Lung (tissue), 12 donors: ENCODE data around the gene BRAT1. TPM values are rescaled to one million over a fixed set of nuclear protein-coding genes. Genes with fewer than 3 reads are reported as not detected.

Experiments used
- ATAC-seq: fragments of 200-7000 bp; cut with Tn5 transposase; one replicate; pipeline ENCODE4 v1.9.1; 2020; ENCODE audit warnings: moderate number of reproducible peaks; ENCODE audit not compliant: insufficient read depth, low FRiP score
- DNase-seq, 3 donors: peaks; one replicate each; pipeline ENCODE4 v3.0.0-alpha.2; 2013 to 2017
- H3K27ac ChIP-seq, 2 donors: one replicate each; pipeline ENCODE4 v1.5.1; 2013; ENCODE audit warnings: mild to moderate bottlenecking in 2 of 2, moderate library complexity in 2 of 2, control low read depth in 1 of 2, inconsistent platforms in 1 of 2, low read depth in 1 of 2, low read length in 1 of 2
- H3K27me3 ChIP-seq, 3 donors: one replicate each; pipeline ENCODE4 v1.5.1; 2013; ENCODE audit warnings: low read length in 2 of 3; ENCODE audit not compliant: control insufficient read depth in 3 of 3, insufficient read depth in 3 of 3
- H3K36me3 ChIP-seq, 4 donors: one replicate each; pipeline ENCODE4 v1.5.1; 2013; ENCODE audit warnings: low read length in 4 of 4, mild to moderate bottlenecking in 1 of 4, moderate library complexity in 1 of 4; ENCODE audit not compliant: control insufficient read depth in 4 of 4, insufficient read depth in 4 of 4
- H3K4me1 ChIP-seq, 5 donors: one replicate each; pipeline ENCODE4 v1.5.1; 2013; ENCODE audit warnings: low read length in 5 of 5, mild to moderate bottlenecking in 2 of 5, moderate library complexity in 1 of 5; ENCODE audit not compliant: control insufficient read depth in 5 of 5, insufficient read depth in 5 of 5
- H3K4me3 ChIP-seq: one replicate; pipeline ENCODE4 v1.5.1; 2013; ENCODE audit warnings: mild to moderate bottlenecking, control low read depth, moderate library complexity
- H3K9ac ChIP-seq, 2 donors: one replicate each; pipeline ENCODE4 v1.5.1; 2013; ENCODE audit warnings: low read length in 2 of 2, control low read depth in 1 of 2; ENCODE audit not compliant: insufficient read depth in 1 of 2
- H3K9me3 ChIP-seq, 4 donors: one replicate each; pipeline ENCODE4 v1.5.1; 2013; ENCODE audit warnings: low read length in 3 of 4, mild to moderate bottlenecking in 1 of 4, moderate library complexity in 1 of 4; ENCODE audit not compliant: control insufficient read depth in 4 of 4, insufficient read depth in 3 of 4
- CTCF ChIP-seq: IDR thresholded peaks from 2 replicates; pipeline ENCODE4 v1.5.1; 2012; ENCODE audit warnings: mild to moderate bottlenecking; ENCODE audit errors: control extremely low read depth, extremely low read depth
- WGBS, 2 donors: extraction: QIAGEN DNeasy Blood & Tissue Kit; methylation state at CpG; one replicate each; pipeline ENCODE4 v1.1.7; 2013; 5-methylcytosine and 5-hydroxymethylcytosine counted together
- polyA plus RNA-seq, 2 donors: library from polyadenylated mRNA; stranded (reverse); fragments of 200-250 nt; gene quantifications; one replicate each; pipeline ENCODE4 v1.2.1, GENCODE V29; 2013
- total RNA-seq, 2 donors: library from RNA; depleted of rRNA in 1 of 2; stranded (reverse); fragments of >200 nt in 1 of 2; gene quantifications; one replicate each; pipeline ENCODE4 v1.2.1, GENCODE V29; 2014 to 2021
- donor health status: control.
- donor health status: control.
- donor health status: Bipolar disorder and iron deficiency.
- donor health status: healthy.
- donor health status: DM: yes; HTN: yes; CAD: no.

The BRAT1 gene
- total and polyA plus RNA-seq, 4 donors = 23.2 to 30.4 (median 29.1) TPM

- H3K4me1 ChIP-seq = peaks cover 0 to 15% (median 0%) of the 10 kb centered on the region in 5 donors
- no peaks in the 10 kb centered on the region for H3K36me3 ChIP-seq
- H3K27me3 ChIP-seq = no peaks in the 10 kb centered on the region
- 90 to 94% methylated on average over 12 of the region's 12 CpGs for WGBS, 2 donors
- peaks cover 0 to 2% (median 0%) of the 10 kb centered on the region in 4 donors for H3K9me3 ChIP-seq
- TF ChIP-seq CTCF = no peak
- H3K9ac ChIP-seq = no peak overlapping the region
- no peak overlapping the region for H3K27ac ChIP-seq
- ATAC-seq (no peak), DNase-seq (no peak)
- no peak overlapping the region for H3K4me3 ChIP-seq
Observed at GRCh38 chr7:2500701-2501100, 54.6 kb downstream of the BRAT1 start.

GRCh38 chr7:2499719-2500430 lies 55.4 kb downstream of the BRAT1 start:
- Histone ChIP-seq H3K27me3 (no peaks in the 10 kb centered on the region), H3K4me1 (peaks cover 0 to 16% (median 0%) of the 10 kb centered on the region in 5 donors), H3K36me3 (no peaks in the 10 kb centered on the region), H3K9me3 (peaks cover 0 to 2% (median 0%) of the 10 kb centered on the region in 4 donors), H3K27ac (no peak overlapping the region), H3K9ac (no peak overlapping the region), H3K4me3 (no peak overlapping the region)
- TF ChIP-seq CTCF = no peak
- DNase-seq (no peak), ATAC-seq (no peak)
- 91 to 94% methylated on average over 27 of the region's 27 CpGs for WGBS, 2 donors

DNA sequence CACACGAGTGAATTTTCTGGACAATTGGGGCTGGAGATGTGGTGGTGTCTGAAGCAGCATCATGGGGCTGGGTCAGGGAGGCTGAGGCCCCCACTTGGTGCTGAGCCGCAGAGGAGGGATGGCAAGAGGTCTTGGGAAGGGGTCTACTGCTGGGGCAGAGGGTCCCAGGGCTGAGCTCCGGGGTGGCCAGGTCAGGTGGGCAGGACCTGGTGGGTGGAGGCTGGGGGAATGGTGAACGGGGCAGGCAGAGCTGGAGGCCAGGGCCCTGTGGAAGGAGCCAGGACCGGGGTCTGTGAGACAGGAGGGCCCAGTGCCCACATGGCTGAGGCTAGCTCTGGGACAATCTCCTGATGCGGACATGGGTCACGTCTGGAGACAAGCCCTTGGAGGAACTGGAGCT lies 56.1 kb downstream of the BRAT1 start:
- TF ChIP-seq CTCF = no peak
- no peaks in the 10 kb centered on the region for H3K27me3 ChIP-seq
- peaks cover 0 to 20% (median 0%) of the 10 kb centered on the region in 5 donors for H3K4me1 ChIP-seq
- no peak for DNase-seq
- H3K9ac ChIP-seq = no peak overlapping the region
- H3K9me3 ChIP-seq = peaks cover 0 to 2% (median 0%) of the 10 kb centered on the region in 4 donors
- no peak for ATAC-seq
- no peak overlapping the region for H3K27ac ChIP-seq
- WGBS, 2 donors = 89 to 98% methylated on average over 6 to 7 of the region's 7 CpGs
- no peak overlapping the region for H3K4me3 ChIP-seq
- H3K36me3 ChIP-seq = no peaks in the 10 kb centered on the region
